IgD-negative memory B cell (primary cell): Measurements from ENCODE around the gene FAM78A. TPM values are rescaled to one million over a fixed set of nuclear protein-coding genes. Genes with fewer than 3 reads are reported as not detected.

ENCODE experiments used
- H3K27ac Mint-ChIP-seq, 3 donors: one replicate each; pipeline ENCODE4 v1.8.0; 2020 to 2022; ENCODE audit warnings: mild to moderate bottlenecking in 3 of 3, mixed read lengths in 3 of 3, moderate library complexity in 1 of 3
- H3K27me3 Mint-ChIP-seq: one replicate; pipeline ENCODE4 v1.8.0; 2021; ENCODE audit warnings: mixed read lengths
- H3K36me3 Mint-ChIP-seq: one replicate; pipeline ENCODE4 v1.8.0; 2020; ENCODE audit warnings: mild to moderate bottlenecking, mixed read lengths
- H3K4me1 Mint-ChIP-seq, 3 donors: one replicate each; pipeline ENCODE4 v1.8.0; 2020 to 2022; ENCODE audit warnings: mixed read lengths in 3 of 3, mild to moderate bottlenecking in 1 of 3
- H3K4me3 Mint-ChIP-seq, 4 donors: one replicate each; pipeline ENCODE4 v1.8.0; 2020 to 2022; ENCODE audit warnings: mild to moderate bottlenecking in 4 of 4, mixed read lengths in 4 of 4, moderate library complexity in 3 of 4
- H3K9me3 Mint-ChIP-seq, 3 donors: one replicate each; pipeline ENCODE4 v1.8.0; 2020 to 2021; ENCODE audit warnings: mixed read lengths in 3 of 3, mild to moderate bottlenecking in 1 of 3
- polyA plus RNA-seq: library from polyadenylated mRNA; unstranded; fragments of 300-500 nt; fragmentation: Illumina TruSeq; gene quantifications from one replicate; pipeline ENCODE4 v1.2.3, GENCODE V29; 2021

The FAM78A gene
- polyA plus RNA-seq, 1 donor from 2014 or later = 18.3 TPM

- H3K4me1 Mint-ChIP-seq = peaks cover 6 to 9% (median 9%) of the 10 kb centered on the region in 3 donors
- H3K36me3 Mint-ChIP-seq = peaks cover 1% of the 10 kb centered on the region
- no peaks in the 10 kb centered on the region for H3K9me3 Mint-ChIP-seq
- no peak overlapping the region for H3K27ac Mint-ChIP-seq
- peak overlapping the region in 1 of 4 donors; percentile 41 for H3K4me3 Mint-ChIP-seq
- no peaks in the 10 kb centered on the region for H3K27me3 Mint-ChIP-seq
Measured at GRCh38 chr9:131234799-131235479, 41.4 kb downstream of the FAM78A start.

GRCh38 chr9:131233995-131234394, 42.3 kb downstream of the FAM78A start:
- Mint-ChIP-seq H3K27ac (peak overlapping the region in 1 of 3 donors; percentile 73), H3K4me3 (no peak overlapping the region), H3K36me3 (peaks cover 1% of the 10 kb centered on the region), H3K9me3 (no peaks in the 10 kb centered on the region), H3K4me1 (peaks cover 6 to 9% (median 9%) of the 10 kb centered on the region in 3 donors), H3K27me3 (no peaks in the 10 kb centered on the region)

GRCh38 chr9:131233556-131233955, 42.8 kb downstream of the FAM78A start:
- Mint-ChIP-seq H3K4me1 (peaks cover 6 to 9% (median 9%) of the 10 kb centered on the region in 3 donors), H3K4me3 (no peak overlapping the region), H3K27ac (peak overlapping the region in 1 of 3 donors; percentile 73), H3K36me3 (peaks cover 1% of the 10 kb centered on the region), H3K9me3 (no peaks in the 10 kb centered on the region), H3K27me3 (no peaks in the 10 kb centered on the region)

- peaks cover 7% of the 10 kb centered on the region for H3K36me3 Mint-ChIP-seq
- no peak overlapping the region for H3K27ac Mint-ChIP-seq
- H3K4me3 Mint-ChIP-seq = no peak overlapping the region
- peaks cover 1 to 8% (median 4%) of the 10 kb centered on the region in 3 donors for H3K4me1 Mint-ChIP-seq
- no peaks in the 10 kb centered on the region for H3K27me3 Mint-ChIP-seq
- no peaks in the 10 kb centered on the region for H3K9me3 Mint-ChIP-seq
Measured at GRCh38 chr9:131228988-131229387, 47.3 kb downstream of the FAM78A start.

- H3K27ac Mint-ChIP-seq = peak overlapping the region in 1 of 3 donors; percentile 62
- peaks cover 0 to 8% (median 4%) of the 10 kb centered on the region in 3 donors for H3K4me1 Mint-ChIP-seq
Measured at GRCh38 chr9:131227959-131228460, 48.3 kb downstream of the FAM78A start.

GRCh38 chr9:131227112-131227958, 49.0 kb downstream of the FAM78A start:
- no peak overlapping the region for H3K4me3 Mint-ChIP-seq
- peak overlapping the region in 1 of 3 donors; percentile 46 for H3K27ac Mint-ChIP-seq
- peaks cover 9% of the 10 kb centered on the region for H3K36me3 Mint-ChIP-seq
- peaks cover 3 to 8% (median 4%) of the 10 kb centered on the region in 3 donors for H3K4me1 Mint-ChIP-seq
- H3K9me3 Mint-ChIP-seq = no peaks in the 10 kb centered on the region
- H3K27me3 Mint-ChIP-seq = no peaks in the 10 kb centered on the region

More at GRCh38 chr9:131227959-131228460, 48.3 kb downstream of the FAM78A start:
- H3K9me3 Mint-ChIP-seq = no peaks in the 10 kb centered on the region
- peak overlapping the region in 1 of 4 donors; percentile 85 for H3K4me3 Mint-ChIP-seq
- peaks cover 7% of the 10 kb centered on the region for H3K36me3 Mint-ChIP-seq
- no peaks in the 10 kb centered on the region for H3K27me3 Mint-ChIP-seq

GRCh38 chr9:131226226-131226625, 50.1 kb downstream of the FAM78A start:
- Mint-ChIP-seq H3K4me3 (no peak overlapping the region), H3K9me3 (no peaks in the 10 kb centered on the region), H3K36me3 (peaks cover 7% of the 10 kb centered on the region), H3K27me3 (no peaks in the 10 kb centered on the region), H3K4me1 (peaks cover 3 to 8% (median 4%) of the 10 kb centered on the region in 3 donors), H3K27ac (no peak overlapping the region)

- H3K27ac Mint-ChIP-seq = no peak overlapping the region
- H3K9me3 Mint-ChIP-seq = no peaks in the 10 kb centered on the region
Measured at GRCh38 chr9:131222460-131222859, 53.9 kb downstream of the FAM78A start.

GRCh38 chr9:131220485-131220884, 55.8 kb downstream of the FAM78A start:
- Mint-ChIP-seq H3K4me1 (peaks cover 0 to 4% (median 3%) of the 10 kb centered on the region in 3 donors), H3K4me3 (no peak overlapping the region)

More at GRCh38 chr9:131222460-131222859, 53.9 kb downstream of the FAM78A start:
- Mint-ChIP-seq H3K4me3 (no peak overlapping the region), H3K36me3 (peaks cover 12% of the 10 kb centered on the region), H3K27me3 (no peaks in the 10 kb centered on the region), H3K4me1 (peaks cover 0 to 6% (median 3%) of the 10 kb centered on the region in 3 donors)

GRCh38 chr9:131218370-131218769, 57.9 kb downstream of the FAM78A start:
- Mint-ChIP-seq H3K36me3 (peaks cover 10% of the 10 kb centered on the region), H3K4me3 (no peak overlapping the region)

More at GRCh38 chr9:131220485-131220884, 55.8 kb downstream of the FAM78A start:
- Mint-ChIP-seq H3K9me3 (no peaks in the 10 kb centered on the region), H3K27ac (peak overlapping the region in 1 of 3 donors; percentile 6), H3K36me3 (peaks cover 10% of the 10 kb centered on the region), H3K27me3 (no peaks in the 10 kb centered on the region)

GRCh38 chr9:131217331-131218031, 58.8 kb downstream of the FAM78A start:
- H3K4me1 Mint-ChIP-seq = peaks cover 0 to 2% (median 1%) of the 10 kb centered on the region in 3 donors
- H3K27ac Mint-ChIP-seq = peak overlapping the region in 1 of 3 donors; percentile 84
- H3K9me3 Mint-ChIP-seq = peaks cover 2 to 4% (median 4%) of the 10 kb centered on the region in 3 donors
- no peaks in the 10 kb centered on the region for H3K27me3 Mint-ChIP-seq
- H3K4me3 Mint-ChIP-seq = no peak overlapping the region
- H3K36me3 Mint-ChIP-seq = peaks cover 12% of the 10 kb centered on the region

More at GRCh38 chr9:131218370-131218769, 57.9 kb downstream of the FAM78A start:
- H3K9me3 Mint-ChIP-seq = no peaks in the 10 kb centered on the region
- no peak overlapping the region for H3K27ac Mint-ChIP-seq
- H3K4me1 Mint-ChIP-seq = peaks cover 0 to 5% (median 1%) of the 10 kb centered on the region in 3 donors
- no peaks in the 10 kb centered on the region for H3K27me3 Mint-ChIP-seq

- H3K27me3 Mint-ChIP-seq = no peaks in the 10 kb centered on the region
- no peak overlapping the region for H3K4me3 Mint-ChIP-seq
- peaks cover 2 to 9% (median 6%) of the 10 kb centered on the region in 3 donors for H3K9me3 Mint-ChIP-seq
- H3K36me3 Mint-ChIP-seq = peaks cover 16% of the 10 kb centered on the region
- peaks cover 0 to 1% (median 1%) of the 10 kb centered on the region in 3 donors for H3K4me1 Mint-ChIP-seq
- peak overlapping the region in 1 of 3 donors; percentile 84 for H3K27ac Mint-ChIP-seq
Measured at GRCh38 chr9:131216806-131217205, 59.5 kb downstream of the FAM78A start.

GRCh38 chr9:131214876-131215275, 61.4 kb downstream of the FAM78A start:
- Mint-ChIP-seq H3K9me3 (peaks cover 4 to 22% (median 13%) of the 10 kb centered on the region in 3 donors), H3K27ac (no peak overlapping the region), H3K4me1 (peaks cover 0 to 1% (median 1%) of the 10 kb centered on the region in 3 donors), H3K27me3 (no peaks in the 10 kb centered on the region), H3K36me3 (peaks cover 23% of the 10 kb centered on the region), H3K4me3 (no peak overlapping the region)

- Mint-ChIP-seq H3K36me3 (peaks cover 28% of the 10 kb centered on the region), H3K4me1 (peaks cover 0 to 1% (median 1%) of the 10 kb centered on the region in 3 donors), H3K27me3 (no peaks in the 10 kb centered on the region), H3K27ac (no peak overlapping the region), H3K9me3 (peaks cover 4 to 22% (median 13%) of the 10 kb centered on the region in 3 donors), H3K4me3 (no peak overlapping the region)
Measured at GRCh38 chr9:131214286-131214856, 61.9 kb downstream of the FAM78A start.
